GM19463 (cell line): ENCODE measurements around the gene AADACL3.

Experiments used
- ATAC-seq: cut with Tn5 transposase; IDR thresholded peaks from one replicate; pipeline ENCODE4 v1.9.1; 2021; ENCODE audit warnings: mild to moderate bottlenecking, moderate library complexity; ENCODE audit not compliant: unreplicated experiment

The AADACL3 gene

DNA sequence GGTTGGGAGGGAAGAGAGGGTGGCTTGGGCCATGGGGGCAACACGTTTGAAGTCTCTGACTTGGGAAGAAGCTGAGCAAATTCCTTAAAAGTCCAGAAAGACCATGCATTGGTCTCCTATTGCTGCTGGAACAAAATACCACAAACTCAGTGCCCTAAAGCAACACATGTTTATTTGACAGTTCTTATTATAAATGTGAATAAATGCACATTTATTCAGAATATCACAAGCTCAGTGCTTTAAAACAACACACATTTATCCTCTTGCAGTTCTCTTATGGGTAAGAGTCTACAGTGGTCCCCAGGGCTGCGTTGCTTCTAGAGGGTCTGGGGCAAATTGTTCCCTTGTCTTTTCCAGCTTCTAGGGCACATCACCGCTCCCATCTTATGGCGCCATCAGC, 47.6 kb downstream of the AADACL3 start:
- ATAC-seq, result no peak

DNA sequence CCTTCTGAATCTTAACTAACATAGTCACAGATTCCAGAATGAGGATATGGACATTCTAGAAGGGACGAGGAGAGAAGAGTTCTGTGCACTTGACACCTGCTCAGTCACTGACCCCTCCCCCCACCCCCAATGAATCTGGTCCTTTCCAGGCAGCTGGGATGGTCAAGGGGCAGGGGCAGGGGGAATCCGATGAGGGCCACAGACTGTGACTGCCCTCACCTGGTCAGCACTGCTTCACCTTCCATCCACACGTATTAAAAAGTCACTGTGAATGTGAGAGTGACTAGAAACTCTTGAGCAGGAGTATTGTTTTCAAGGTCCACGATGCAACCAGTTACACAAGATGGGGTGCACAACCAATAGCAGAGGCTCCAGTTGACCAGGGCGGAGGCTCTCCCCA, 48.1 kb downstream of the AADACL3 start:
- no peak for ATAC-seq

DNA sequence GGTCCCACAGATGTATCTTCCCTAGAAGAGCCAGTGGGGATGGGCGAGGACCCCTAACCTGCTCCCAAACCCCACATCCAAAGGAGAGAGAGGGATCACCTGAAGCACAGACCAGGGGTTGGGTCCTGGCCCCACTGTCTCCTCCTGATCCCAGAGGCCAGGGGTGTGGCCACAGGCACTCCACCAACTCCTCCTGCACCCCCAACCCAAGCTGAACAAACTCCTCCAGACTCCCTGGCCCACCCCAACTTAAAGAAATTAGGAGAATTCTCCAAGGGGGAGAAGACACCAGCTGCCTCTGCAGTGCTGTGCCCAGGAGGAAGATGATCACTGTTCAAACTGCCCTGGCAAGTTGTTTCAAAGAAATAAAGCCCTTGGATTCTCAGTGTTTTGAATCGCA, 53.1 kb downstream of the AADACL3 start:
- ATAC-seq, result no peak

DNA sequence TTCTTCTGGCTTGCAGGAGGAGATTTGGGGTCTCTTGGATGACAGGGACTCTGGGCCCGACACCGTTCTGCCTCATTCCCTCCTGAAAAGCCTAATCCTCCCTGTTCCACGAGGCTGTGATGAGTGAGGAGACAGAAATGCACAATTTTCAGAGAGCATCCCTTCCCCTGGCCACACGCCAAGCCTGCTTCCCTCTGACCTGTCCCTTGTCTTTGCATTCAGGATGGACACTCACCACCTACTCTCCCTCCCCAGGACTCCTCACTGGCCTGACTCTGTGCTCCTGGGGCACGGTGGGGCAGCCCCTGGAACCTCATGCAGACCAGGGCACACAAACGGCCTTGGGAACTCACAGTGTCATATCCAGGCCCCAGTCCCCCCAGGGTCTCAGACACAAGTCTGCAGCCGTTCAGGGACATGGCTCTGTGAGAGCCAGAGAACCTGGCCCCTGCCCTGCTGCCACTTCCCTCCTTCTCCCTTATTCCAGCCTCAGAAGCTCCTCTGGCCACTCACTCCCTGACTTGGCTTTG, 54.1 kb downstream of the AADACL3 start:
- no peak for ATAC-seq

DNA sequence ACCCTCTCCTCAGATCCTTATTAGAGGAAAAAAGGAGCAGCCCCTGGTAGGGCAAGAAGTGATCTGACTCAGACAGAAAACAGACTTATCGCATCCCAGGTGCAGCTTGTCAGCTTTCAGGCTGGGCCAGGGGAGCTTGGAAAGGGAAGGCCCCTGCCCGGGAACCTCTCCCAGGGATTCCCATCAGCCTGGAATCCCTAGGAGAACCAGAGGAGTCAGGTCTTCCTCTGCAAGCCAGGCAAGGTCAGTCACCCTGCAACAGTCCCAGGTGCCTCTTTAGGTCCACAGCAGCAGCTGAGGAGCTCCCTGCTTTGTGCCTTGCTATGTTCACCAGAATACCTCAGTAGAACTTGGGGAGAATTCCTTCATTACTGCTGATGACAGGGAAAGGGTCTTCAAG, 54.7 kb downstream of the AADACL3 start:
- ATAC-seq, result no peak

DNA sequence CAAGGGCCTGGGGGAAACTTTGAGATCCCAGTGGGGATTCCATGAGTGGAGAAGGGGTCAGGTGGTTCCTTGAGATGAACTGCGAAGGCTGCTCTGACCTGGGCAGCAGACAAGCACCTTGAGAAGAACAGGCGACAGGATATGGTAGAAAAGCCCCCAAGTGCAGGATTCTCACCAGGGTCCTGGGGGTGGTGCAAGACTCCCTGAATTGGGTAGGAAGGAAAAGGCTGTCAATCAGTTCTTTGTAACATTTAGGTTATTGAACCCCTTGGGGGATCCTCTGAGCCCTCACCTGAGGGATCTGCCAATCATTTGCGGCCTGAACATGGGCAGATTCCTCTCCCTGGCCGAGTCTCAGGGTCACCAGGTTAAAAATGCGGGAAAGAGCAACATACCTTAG, 55.3 kb downstream of the AADACL3 start:
- ATAC-seq, result no peak

DNA sequence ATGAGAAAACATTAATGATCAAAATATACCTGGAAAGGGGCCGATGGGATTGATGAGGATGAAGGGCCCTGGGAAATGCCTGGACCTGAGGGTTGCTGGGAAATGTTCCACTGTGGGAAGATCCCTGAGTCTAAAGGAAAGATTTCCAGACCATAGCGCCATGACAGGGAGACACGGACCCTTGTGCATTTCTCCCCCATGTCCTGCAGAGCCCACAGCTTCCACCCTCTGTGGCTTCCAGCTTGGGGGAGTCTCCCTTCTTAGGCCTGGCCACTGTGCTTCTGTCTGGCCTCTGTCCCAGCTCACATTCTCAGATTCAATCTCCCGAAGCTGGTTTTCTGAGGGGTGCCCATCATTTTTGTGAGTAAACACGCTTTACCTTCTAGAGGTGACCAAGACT, 56.6 kb downstream of the AADACL3 start:
- no peak for ATAC-seq

DNA sequence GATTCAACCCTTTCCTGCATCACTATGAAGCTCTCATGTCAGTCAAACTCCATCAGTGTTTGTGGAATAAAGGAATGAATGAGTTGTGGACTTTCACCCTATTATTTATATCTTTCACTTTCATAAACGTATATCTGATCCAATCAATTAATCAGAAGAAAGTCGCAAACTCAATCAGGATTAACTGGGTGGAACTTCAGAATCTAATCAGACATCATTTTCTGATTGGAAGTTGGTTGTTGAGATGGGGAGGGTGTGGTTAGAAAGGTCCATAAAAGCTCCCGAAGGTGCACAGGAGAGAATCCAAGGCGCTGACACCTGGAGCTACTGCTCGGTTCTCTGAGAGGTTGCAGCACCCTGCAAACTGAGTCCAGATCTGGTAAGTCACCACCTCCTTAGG, 57.5 kb downstream of the AADACL3 start, which contains the start of gene PRAMEF12:
Gene PRAMEF12 (plus strand): TSS at position 301 of the 400 bp plus-strand sequence. CDS start 1,130 bp downstream, outside the sequence.
- ATAC-seq, result no peak

DNA sequence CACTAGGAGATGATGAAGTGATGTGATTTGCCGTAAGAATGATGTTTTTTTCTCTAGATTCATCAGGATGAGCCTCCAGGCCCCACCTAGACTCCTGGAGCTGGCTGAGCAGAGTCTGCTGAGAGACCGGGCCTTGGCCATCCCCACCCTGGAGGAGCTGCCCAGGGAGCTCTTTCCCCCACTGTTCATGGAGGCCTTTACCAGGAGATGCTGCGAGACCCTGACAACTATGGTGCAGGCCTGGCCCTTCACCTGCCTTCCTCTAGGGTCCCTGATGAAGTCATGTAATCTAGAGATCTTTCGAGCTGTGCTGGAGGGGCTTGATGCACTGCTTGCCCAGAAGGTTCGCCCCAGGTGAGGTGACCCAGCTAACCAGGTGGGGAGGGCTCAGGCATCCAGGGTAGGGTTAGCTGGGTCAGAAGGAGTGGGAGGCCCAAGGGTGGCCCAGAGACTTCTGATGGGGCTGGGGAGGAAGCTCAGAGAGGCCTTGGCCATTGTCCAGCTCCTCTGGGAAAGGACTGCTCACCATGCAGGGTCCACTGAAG, 59.0 kb downstream of the AADACL3 start:
- ATAC-seq, result no peak

DNA sequence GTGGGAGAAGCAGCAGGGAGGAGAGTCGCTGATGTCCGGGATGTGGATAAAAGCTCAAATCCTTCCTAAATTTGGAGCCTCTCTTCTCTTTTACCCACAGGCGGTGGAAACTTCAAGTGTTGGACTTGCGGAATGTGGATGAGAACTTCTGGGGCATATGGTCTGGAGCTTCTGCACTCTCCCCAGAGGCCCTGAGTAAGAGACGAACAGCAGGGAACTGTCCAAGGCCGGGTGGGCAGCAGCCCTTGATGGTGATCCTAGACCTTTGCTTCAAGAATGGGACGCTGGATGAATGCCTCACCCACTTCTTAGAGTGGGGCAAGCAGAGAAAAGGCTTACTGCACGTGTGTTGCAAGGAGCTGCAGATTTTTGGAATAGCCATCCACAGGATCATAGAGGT, 59.5 kb downstream of the AADACL3 start:
- ATAC-seq, result no peak

DNA sequence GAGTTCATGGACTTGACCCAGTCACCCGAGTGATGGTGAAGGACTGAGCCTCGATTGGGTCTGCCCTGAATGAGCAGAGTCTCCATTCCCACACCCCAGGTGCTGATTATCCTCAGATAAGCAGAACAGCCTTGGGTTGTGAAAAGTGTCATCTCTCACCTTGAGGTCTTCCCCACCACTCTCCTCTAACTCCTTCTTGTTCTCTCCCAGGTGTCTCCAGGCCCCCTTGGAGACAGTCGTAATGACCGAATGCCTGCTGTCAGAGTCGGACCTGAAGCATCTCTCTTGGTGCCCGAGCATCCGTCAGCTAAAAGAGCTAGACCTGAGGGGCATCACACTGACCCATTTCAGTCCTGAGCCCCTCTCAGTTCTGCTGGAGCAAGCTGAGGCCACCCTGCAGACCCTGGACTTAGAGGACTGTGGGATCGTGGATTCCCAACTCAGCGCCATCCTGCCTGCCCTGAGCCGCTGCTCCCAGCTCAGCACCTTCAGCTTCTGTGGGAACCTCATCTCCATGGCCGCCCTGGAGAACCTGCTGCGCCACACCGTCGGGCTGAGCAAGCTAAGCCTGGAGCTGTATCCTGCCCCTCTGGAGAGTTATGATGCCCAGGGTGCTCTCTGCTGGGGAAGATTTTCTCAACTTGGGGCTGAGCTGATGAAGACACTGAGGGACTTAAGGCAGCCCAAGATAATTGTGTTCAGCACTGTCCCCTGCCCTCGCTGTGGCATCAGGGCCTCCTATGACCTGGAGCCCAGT, 61.1 kb downstream of the AADACL3 start:
- ATAC-seq, result no peak
